H1 (cell line): ENCODE results near the gene ZNF300. TPM values are rescaled to one million over a fixed set of nuclear protein-coding genes. Genes with fewer than 3 reads are reported as not detected.

ENCODE experiments used
- CEBPB ChIP-seq: IDR thresholded peaks from 2 replicates; pipeline ENCODE4 v1.6.1; 2012; ENCODE audit warnings: low read depth, low read length
- CHD2 ChIP-seq: IDR thresholded peaks from 2 replicates; pipeline ENCODE4 v1.6.1; 2012; ENCODE audit warnings: low read length, improper control_type of control experiment
- KDM4A ChIP-seq: IDR thresholded peaks from one replicate; pipeline ENCODE4 v1.7.1; 2012; ENCODE audit warnings: low read depth, mild to moderate bottlenecking, moderate library complexity, low read length, inconsistent platforms; ENCODE audit not compliant: severe bottlenecking
- KDM5A ChIP-seq: fragments of 200-600 bp; IDR thresholded peaks from 2 replicates; pipeline ENCODE4 v1.7.1; 2012; ENCODE audit warnings: mild to moderate bottlenecking, low read length, inconsistent platforms, mixed read lengths
- POLR2AphosphoS5 ChIP-seq: IDR thresholded peaks from 2 replicates; pipeline ENCODE4 v1.6.1; 2011; ENCODE audit warnings: low read depth, low read length
- RAD21 ChIP-seq, 2 experiments: IDR thresholded peaks in 1 of 2; conservative IDR thresholded peaks in 1 of 2; 2 replicates each; pipeline ENCODE4 v1.6.1; 2011; ENCODE audit warnings: low read depth in 2 of 2, low read length in 2 of 2, improper control_type of control experiment in 1 of 2, inconsistent platforms in 1 of 2, mild to moderate bottlenecking in 1 of 2, moderate library complexity in 1 of 2
- SIN3A ChIP-seq, 2 experiments: IDR thresholded peaks in 1 of 2; conservative IDR thresholded peaks in 1 of 2; 2 replicates each; pipeline ENCODE4 v1.6.1; 2011 to 2012; ENCODE audit warnings: low read length in 2 of 2, improper control_type of control experiment in 1 of 2, low read depth in 1 of 2, mild to moderate bottlenecking in 1 of 2
- TBP ChIP-seq: IDR thresholded peaks from 2 replicates; pipeline ENCODE4 v1.6.1; 2011; ENCODE audit warnings: low read depth, low read length, improper control_type of control experiment
- polyA plus RNA-seq, 7 experiments: library from polyadenylated mRNA; depleted of rRNA in 3 of 7; stranded (reverse) in 5 of 7; unstranded in 2 of 7; fragments of >200 nt in 5 of 7; fragments of 200-250 nt in 2 of 7; gene quantifications; 1 replicate in 5 of 7; 2 replicates in 1 of 7; 4 replicates in 1 of 7; pipeline versions ENCODE4 v1.2.1 to v1.2.3, GENCODE V29; 2011 to 2013; ENCODE audit warnings: missing spikeins in 2 of 7, mixed read lengths in 2 of 7
- total RNA-seq: library from RNA; stranded (reverse); fragmentation: NEBNext Ultra II Directional; extraction: Animal tissue kit (Norgen Biotek cat#: 25700); gene quantifications from 2 replicates; pipeline ENCODE4 v1.2.1, GENCODE V29; 2021
- TF ChIP-seq, protein P1 (sequence below): fragments of 300-600 bp; sonication (generic); IDR thresholded peaks from 2 replicates; pipeline ENCODE4 v1.7.1; 2012; ENCODE audit warnings: low read length, moderate library complexity, mild to moderate bottlenecking, inconsistent platforms; ENCODE audit not compliant: insufficient replicate concordance
- TF ChIP-seq, protein P2 (sequence below): IDR thresholded peaks from 2 replicates; pipeline ENCODE4 v1.6.1; 2011; ENCODE audit warnings: low read depth, mild to moderate bottlenecking, low read length; ENCODE audit not compliant: insufficient read depth

ZNF300 gene
- total and polyA plus RNA-seq, 2 of the 8 experiments (the other 6 are each of a cell fraction or from before 2014, with no cell fraction given) = 6.7 to 15.8 TPM

DNA sequence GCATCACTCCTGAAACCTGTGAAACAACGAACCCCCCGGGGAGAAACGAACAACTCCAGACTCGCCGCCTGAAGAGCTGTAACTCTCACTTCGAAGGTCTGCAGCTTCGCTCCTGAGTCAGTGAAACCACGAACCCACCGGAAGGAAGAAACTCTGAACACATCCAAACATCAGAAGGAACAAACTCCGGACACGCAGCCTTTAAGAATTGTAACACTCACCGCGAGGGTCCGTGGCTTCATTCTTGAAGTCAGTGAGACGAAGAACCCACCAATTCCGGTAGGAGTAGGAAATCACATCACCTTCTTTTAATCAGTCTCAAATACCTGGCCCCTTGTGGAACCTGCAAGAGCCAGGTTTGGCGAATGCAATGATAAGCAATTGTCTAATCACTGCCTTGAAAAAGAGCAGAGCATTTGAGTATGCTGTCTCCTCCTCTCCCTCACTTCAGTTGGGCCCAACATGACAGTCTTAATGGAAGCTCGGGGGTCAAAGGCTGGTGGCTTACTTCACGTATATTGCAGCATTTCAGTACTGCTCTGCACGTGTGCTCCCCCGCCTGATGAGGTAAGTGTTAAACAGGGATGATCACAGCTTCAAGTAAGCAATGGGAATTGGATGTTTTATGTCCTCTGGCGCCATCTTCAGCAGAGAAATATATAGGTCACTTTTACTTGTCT, 58.0 kb downstream of the ZNF300 start (continued):
- TF ChIP-seq, protein P1, sequence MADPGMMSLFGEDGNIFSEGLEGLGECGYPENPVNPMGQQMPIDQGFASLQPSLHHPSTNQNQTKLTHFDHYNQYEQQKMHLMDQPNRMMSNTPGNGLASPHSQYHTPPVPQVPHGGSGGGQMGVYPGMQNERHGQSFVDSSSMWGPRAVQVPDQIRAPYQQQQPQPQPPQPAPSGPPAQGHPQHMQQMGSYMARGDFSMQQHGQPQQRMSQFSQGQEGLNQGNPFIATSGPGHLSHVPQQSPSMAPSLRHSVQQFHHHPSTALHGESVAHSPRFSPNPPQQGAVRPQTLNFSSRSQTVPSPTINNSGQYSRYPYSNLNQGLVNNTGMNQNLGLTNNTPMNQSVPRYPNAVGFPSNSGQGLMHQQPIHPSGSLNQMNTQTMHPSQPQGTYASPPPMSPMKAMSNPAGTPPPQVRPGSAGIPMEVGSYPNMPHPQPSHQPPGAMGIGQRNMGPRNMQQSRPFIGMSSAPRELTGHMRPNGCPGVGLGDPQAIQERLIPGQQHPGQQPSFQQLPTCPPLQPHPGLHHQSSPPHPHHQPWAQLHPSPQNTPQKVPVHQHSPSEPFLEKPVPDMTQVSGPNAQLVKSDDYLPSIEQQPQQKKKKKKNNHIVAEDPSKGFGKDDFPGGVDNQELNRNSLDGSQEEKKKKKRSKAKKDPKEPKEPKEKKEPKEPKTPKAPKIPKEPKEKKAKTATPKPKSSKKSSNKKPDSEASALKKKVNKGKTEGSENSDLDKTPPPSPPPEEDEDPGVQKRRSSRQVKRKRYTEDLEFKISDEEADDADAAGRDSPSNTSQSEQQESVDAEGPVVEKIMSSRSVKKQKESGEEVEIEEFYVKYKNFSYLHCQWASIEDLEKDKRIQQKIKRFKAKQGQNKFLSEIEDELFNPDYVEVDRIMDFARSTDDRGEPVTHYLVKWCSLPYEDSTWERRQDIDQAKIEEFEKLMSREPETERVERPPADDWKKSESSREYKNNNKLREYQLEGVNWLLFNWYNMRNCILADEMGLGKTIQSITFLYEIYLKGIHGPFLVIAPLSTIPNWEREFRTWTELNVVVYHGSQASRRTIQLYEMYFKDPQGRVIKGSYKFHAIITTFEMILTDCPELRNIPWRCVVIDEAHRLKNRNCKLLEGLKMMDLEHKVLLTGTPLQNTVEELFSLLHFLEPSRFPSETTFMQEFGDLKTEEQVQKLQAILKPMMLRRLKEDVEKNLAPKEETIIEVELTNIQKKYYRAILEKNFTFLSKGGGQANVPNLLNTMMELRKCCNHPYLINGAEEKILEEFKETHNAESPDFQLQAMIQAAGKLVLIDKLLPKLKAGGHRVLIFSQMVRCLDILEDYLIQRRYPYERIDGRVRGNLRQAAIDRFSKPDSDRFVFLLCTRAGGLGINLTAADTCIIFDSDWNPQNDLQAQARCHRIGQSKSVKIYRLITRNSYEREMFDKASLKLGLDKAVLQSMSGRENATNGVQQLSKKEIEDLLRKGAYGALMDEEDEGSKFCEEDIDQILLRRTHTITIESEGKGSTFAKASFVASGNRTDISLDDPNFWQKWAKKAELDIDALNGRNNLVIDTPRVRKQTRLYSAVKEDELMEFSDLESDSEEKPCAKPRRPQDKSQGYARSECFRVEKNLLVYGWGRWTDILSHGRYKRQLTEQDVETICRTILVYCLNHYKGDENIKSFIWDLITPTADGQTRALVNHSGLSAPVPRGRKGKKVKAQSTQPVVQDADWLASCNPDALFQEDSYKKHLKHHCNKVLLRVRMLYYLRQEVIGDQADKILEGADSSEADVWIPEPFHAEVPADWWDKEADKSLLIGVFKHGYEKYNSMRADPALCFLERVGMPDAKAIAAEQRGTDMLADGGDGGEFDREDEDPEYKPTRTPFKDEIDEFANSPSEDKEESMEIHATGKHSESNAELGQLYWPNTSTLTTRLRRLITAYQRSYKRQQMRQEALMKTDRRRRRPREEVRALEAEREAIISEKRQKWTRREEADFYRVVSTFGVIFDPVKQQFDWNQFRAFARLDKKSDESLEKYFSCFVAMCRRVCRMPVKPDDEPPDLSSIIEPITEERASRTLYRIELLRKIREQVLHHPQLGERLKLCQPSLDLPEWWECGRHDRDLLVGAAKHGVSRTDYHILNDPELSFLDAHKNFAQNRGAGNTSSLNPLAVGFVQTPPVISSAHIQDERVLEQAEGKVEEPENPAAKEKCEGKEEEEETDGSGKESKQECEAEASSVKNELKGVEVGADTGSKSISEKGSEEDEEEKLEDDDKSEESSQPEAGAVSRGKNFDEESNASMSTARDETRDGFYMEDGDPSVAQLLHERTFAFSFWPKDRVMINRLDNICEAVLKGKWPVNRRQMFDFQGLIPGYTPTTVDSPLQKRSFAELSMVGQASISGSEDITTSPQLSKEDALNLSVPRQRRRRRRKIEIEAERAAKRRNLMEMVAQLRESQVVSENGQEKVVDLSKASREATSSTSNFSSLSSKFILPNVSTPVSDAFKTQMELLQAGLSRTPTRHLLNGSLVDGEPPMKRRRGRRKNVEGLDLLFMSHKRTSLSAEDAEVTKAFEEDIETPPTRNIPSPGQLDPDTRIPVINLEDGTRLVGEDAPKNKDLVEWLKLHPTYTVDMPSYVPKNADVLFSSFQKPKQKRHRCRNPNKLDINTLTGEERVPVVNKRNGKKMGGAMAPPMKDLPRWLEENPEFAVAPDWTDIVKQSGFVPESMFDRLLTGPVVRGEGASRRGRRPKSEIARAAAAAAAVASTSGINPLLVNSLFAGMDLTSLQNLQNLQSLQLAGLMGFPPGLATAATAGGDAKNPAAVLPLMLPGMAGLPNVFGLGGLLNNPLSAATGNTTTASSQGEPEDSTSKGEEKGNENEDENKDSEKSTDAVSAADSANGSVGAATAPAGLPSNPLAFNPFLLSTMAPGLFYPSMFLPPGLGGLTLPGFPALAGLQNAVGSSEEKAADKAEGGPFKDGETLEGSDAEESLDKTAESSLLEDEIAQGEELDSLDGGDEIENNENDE = no peak
- TF ChIP-seq CHD2 (no peak), KDM5A (no peak), KDM4A (no peak), POLR2AphosphoS5 (no peak), RAD21 (IDR thresholded peaks at IDR 0.05 in 1 of 2, conservative IDR thresholded peaks at IDR 0.05 in 1 of 2; ENCODE audit: low read depth in 2 of 2, low read length in 2 of 2) (peak; percentile 89 to 93), TBP (no peak), CEBPB (peak; percentile 63; the same call in 1 of the 2 replicates), SIN3A (conservative IDR thresholded peaks at IDR 0.05 in 1 of 2, IDR thresholded peaks at IDR 0.05 in 1 of 2; ENCODE audit: low read depth in 1 of 2, low read length in 2 of 2) (no peak)
- TF ChIP-seq, protein P2, sequence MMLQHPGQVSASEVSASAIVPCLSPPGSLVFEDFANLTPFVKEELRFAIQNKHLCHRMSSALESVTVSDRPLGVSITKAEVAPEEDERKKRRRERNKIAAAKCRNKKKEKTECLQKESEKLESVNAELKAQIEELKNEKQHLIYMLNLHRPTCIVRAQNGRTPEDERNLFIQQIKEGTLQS = peak; percentile 51; the same call in 1 of the 2 replicates
